KBM-7 (cell line): ENCODE measurements around the gene BBS1.

Experiments
- DNase-seq: peaks from one replicate; pipeline ENCODE4 v3.0.0-alpha.2; 2015
- in situ Hi-C: fragments of 300-500 bp; cut with MboI; formaldehyde crosslinking; loops from 2 replicates; pipeline ENCODE4 v1.14.3; 2020; ENCODE audit warnings: low sequenced_read_pairs, low pct_unique_long_range_greater_than_20kb, mixed read lengths

BBS1 gene

DNA sequence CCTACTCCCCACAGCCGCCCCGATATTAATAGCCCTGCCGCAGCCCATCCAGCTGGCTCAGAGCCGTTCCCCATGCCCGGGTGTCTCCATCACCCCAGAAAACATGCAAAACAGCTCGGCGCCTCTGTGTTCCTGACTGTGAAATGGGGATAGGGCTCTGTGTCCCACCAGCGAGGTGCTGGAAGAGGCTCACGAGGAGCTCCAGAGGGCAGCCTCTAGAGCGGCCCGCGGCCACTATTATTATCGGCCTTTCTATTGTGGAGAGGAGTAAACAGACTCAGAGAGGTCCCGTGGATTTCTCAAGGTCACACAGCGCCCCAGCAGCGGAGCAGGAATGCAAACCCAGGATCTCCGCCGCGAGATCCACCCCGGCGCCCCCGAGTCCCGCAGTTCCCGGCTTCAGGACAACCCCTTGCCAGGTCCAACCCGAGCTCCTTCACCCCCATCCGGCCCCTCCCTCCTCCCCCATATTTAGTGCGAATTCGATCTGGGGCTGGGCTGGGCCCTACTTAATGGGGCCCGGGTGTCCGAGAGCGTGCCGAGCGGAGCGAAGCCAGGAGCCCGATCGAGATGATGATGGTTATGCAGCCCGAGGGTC is 36.0 kb downstream of the BBS1 start, which contains the start of gene ACTN3:
Gene ACTN3, plus strand, starts transcription at position 536 of the 598 bp plus-strand sequence. Its CDS starts 35 bp downstream, at position 571.
- DNase-seq, result no peak
- in situ Hi-C loops, result no loop called here

- DNase-seq, result no peak
- in situ Hi-C loops, result no loop called here
Observed at GRCh38 chr11:66546966-66547661, 36.7 kb downstream of the BBS1 start.

DNA sequence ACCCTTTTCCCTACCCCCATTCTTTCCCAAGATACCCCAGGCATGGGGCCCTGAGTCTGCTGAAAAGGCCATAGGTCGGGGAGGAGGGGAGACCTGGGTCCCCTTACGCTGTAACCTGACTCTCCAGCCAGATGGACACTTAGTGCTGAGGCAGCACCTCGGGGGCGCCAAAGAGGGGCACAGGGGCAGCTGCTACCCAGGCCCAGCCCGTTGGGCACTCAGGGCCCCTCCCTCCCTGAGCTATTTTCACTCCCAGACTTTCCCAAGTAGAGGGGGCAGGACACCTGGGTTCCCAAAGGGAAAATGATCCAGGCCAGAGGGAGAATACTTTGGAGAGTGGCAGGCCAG is 37.2 kb downstream of the BBS1 start:
- in situ Hi-C loops, result no loop called here
- no peak for DNase-seq

DNA sequence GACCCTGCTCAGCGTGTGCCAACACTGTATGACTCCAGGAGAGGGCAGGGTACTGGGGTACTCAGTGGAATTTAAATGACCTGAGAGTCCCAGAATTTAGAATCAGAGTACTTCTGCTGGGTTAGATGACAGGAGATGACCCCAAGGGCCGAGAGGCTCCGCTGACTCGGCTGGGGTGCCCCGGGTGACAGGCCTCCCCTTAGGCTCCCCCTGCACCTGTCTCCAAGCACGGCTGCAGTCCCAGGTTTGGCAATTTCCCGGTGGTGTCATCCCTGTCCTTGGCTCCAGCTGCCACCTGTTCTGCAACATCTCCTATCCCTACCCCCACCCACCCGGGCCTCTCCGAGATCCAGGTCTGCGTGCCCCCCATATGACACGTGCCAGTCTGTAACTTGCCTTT is 37.6 kb downstream of the BBS1 start:
- in situ Hi-C loops, result no loop called here
- DNase-seq, result no peak

- DNase-seq, result no peak
- in situ Hi-C loops, result no loop called here
Observed at GRCh38 chr11:66548774-66549630, 38.6 kb downstream of the BBS1 start.

GRCh38 chr11:66549696-66550095 is 39.3 kb downstream of the BBS1 start:
- no peak for DNase-seq
- in situ Hi-C loops, result no loop called here

DNA sequence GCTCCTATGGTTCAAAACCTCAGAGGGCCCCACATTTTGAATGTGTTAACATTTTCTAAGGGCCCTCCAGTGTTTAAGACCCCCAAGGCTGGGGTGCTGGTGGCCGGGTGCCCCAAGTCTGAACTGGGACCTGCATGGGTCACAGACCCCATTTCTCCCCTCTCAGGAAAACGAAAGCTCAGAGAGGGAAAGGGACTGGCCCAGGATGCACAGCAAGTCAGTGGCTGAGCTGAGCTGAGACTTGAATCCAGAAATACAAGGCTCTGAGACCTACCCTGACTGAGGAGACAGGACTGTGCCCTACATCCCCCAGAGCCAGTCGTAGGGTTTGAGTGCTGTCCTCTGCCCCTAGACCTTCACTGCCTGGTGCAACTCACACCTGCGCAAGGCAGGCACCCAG is 40.5 kb downstream of the BBS1 start:
- no peak for DNase-seq
- in situ Hi-C loops, result no loop called here

DNA sequence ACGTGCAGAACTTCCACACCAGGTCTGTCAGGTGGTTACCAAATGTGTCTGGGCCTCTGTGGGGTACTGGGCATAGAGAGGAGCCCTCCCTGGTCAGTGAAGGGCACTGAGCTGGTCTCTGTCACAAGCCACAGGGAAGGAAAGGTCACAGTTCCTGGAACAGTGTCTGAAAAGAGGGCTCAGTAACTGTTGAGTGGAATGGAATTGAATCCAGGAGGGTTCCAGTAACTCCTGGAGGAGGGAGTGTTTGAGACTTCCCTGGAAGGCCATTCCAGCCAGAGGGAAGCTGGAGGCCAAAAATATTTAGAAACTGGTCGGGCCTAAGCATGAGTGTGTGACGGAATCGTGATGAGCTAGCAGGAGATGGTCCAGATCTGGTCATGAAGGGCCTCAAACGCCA is 44.2 kb downstream of the BBS1 start:
- in situ Hi-C loops, result no loop called here
- no peak for DNase-seq

- no peak for DNase-seq
- in situ Hi-C loops, result no loop called here
Observed at GRCh38 chr11:66555416-66555815, 45.0 kb downstream of the BBS1 start.

- no peak for DNase-seq
Observed at GRCh38 chr11:66556086-66556485, 45.7 kb downstream of the BBS1 start.

DNA sequence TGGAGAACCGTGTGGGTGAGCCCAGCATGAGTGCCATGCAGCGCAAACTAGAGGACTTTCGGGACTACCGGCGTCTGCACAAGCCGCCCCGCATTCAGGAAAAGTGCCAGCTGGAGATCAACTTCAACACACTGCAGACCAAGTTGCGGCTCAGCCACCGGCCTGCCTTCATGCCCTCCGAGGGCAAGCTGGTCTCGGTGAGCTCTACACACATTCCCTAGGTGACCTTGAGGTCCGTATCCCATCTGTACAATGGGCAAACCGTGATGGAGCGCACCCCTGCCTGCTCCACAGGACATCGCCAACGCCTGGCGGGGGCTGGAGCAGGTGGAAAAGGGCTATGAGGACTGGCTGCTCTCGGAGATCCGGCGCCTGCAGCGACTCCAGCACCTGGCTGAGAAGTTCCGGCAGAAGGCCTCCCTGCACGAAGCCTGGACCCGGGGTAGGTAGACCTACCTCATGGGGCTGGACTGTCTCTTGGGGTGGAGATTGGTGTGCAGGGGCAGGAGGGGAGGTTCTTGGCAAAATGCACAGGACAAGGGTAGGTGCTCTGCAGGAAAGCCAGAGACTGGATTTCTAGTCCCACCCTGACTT is 47.4 kb downstream of the BBS1 start:
- DNase-seq, result no peak
- in situ Hi-C loops, result no loop called here

More at GRCh38 chr11:66556086-66556485, 45.7 kb downstream of the BBS1 start:
- in situ Hi-C loops, result no loop called here

- in situ Hi-C loops, result no loop called here
- no peak for DNase-seq
Observed at GRCh38 chr11:66559142-66559865, 48.9 kb downstream of the BBS1 start.

DNA sequence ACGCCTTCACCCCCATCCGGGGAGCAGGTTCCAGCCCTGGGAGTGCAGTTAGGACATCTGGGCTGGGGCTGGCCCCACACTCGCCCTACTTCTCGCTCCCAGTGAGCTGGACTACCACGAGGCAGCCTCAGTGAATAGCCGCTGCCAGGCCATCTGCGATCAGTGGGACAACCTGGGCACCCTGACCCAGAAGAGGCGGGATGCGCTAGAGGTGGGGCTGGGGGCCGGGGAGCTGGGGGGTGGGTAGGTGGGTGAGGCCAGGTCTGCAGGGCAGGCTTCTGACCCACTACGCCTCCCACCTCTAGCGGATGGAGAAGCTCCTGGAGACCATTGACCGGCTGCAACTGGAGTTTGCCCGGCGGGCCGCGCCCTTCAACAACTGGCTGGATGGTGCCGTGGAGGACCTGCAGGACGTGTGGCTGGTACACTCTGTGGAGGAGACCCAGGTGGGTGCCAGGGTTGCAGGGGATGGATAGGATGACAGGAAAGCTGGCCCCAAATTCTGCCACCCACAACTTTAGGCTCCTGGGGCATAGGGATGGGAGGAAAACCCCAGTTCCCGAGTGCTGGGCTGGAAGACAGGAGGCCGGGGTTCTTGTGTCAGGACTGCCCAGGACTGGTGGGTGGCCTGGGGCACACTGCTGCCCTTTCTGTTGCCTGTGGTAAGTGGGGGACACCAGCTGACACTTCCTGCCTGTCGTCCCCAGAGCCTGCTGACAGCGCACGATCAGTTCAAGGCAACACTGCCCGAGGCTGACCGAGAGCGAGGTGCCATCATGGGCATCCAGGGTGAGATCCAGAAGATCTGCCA is 49.6 kb downstream of the BBS1 start:
- in situ Hi-C loops, result no loop called here
- DNase-seq, result no peak

- in situ Hi-C loops, result no loop called here
- DNase-seq, result no peak
Observed at GRCh38 chr11:66561178-66561974, 50.9 kb downstream of the BBS1 start.

GRCh38 chr11:66561975-66562248 is 51.5 kb downstream of the BBS1 start:
- no peak for DNase-seq
- in situ Hi-C loops, result no loop called here

GRCh38 chr11:66562275-66562674 is 51.8 kb downstream of the BBS1 start:
- no peak for DNase-seq
- in situ Hi-C loops, result no loop called here

- in situ Hi-C loops, result no loop called here
Observed at GRCh38 chr11:66562907-66563583, 52.6 kb downstream of the BBS1 start.

More at GRCh38 chr11:66562907-66563583, 52.6 kb downstream of the BBS1 start:
- no peak for DNase-seq
